Nucleus accumbens (tissue), 56 donors: ENCODE measurements around the gene QDPR.
"Not testable (repeated sequence)": the region's sequence is repeated elsewhere in the genome, so short reads cannot be mapped to it uniquely, and the experiment has no call there.

Experiments
- DNase-seq, 56 donors: peaks; one replicate each; lab custom pipeline; 2025; lab: John Stamatoyannopoulos, UW

QDPR gene

DNA sequence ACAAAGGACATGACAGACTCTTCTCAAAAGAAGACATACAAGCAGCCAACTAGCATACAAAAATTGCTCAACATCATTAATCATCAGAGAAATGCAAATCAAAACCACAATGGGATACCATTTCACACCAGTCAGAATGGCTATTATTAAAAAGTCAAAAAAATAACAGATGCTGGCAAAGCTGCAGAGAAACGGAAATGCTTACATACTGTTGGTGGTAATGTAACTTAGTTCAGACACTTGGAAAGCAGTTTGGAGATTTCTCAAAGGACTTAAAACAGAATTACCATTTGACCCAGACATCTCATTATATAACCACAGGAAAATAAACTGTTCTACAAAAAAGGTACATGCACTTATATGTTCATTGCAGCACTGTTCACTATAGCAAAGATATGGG is 69.4 kb downstream of the QDPR start:
- DNase-seq = not testable (repeated sequence)

DNA sequence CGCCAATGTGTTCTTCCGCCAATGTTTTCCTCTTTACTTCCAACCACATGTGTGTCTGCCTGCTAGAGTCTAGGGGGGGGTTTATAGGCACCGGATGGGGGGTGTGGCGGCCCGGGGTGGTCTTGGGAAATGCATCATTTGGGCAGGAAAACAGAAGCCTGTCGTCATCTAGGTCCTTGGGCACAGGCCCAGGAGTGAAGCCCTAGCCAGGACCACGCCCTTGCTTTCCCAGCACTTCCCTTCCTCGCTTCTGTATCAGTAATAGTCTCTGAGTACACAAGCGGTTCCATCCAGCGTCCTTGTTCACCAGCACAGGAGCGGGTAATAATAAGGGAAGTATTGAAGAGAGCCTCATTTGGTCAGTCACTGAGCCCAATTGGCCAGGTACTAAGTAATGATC is 74.5 kb downstream of the QDPR start:
- no peak for DNase-seq

GRCh38 chr4:17436750-17437090 is 75.2 kb downstream of the QDPR start:
- DNase-seq = no peak
